Endothelial cell of umbilical vein (primary cell): Measurements from ENCODE around the gene CPTP. TPM values are rescaled to one million over a fixed set of nuclear protein-coding genes. Genes with fewer than 3 reads are reported as not detected.

ENCODE experiments used
- BruUV-seq: library from RNA; stranded (reverse); fragments of 400-500 nt; replicated peaks from 2 replicates; lab custom pipeline; 2021; lab: Mats Ljungman, UMichigan
- CTCF ChIA-PET: fragments of 300-600, 350-600 bp; sonication (Branson Sonifier 250); formaldehyde crosslinking; loops from one replicate; lab custom pipeline; 2021; ENCODE audit warnings: antibody characterized with exemption, inconsistent platforms; lab: Charles Lee
- POLR2A ChIA-PET: fragments of 300-600, 350-600 bp; sonication (Branson Sonifier 250); formaldehyde crosslinking; loops from one replicate; lab custom pipeline; 2021; ENCODE audit warnings: antibody characterized with exemption, inconsistent platforms; lab: Charles Lee
- DNase-seq: peaks from one replicate; pipeline ENCODE4 v3.0.0-alpha.2; 2011; ENCODE audit warnings: low read depth, low spot score
- FAIRE-seq: peaks from 2 replicates; lab custom pipeline; 2011; peaks lifted over from hg19 to GRCh38; lab: Jason Lieb, UNC
- H2AFZ ChIP-seq: 2 replicates; pipeline ENCODE4 v1.6.0; 2012; ENCODE audit warnings: low read depth, low read length, control low read depth, inconsistent platforms
- H3K27ac ChIP-seq: 2 replicates; pipeline ENCODE4 v1.5.1; 2011; ENCODE audit warnings: low read depth, mild to moderate bottlenecking, control low read depth, low read length, moderate library complexity; ENCODE audit not compliant: insufficient read depth
- H3K27me3 ChIP-seq, 2 experiments: 2 replicates each; pipeline versions ENCODE4 v1.6.0 to v1.6.1; 2011; ENCODE audit warnings: low read length in 2 of 2, mixed read lengths in 1 of 2; ENCODE audit not compliant: control insufficient read depth in 2 of 2, insufficient read depth in 2 of 2
- H3K36me3 ChIP-seq, 2 experiments: 2 replicates in 1 of 2; 3 replicates in 1 of 2; pipeline ENCODE4 v1.5.1; 2011; ENCODE audit warnings: low read length in 2 of 2, mild to moderate bottlenecking in 1 of 2, moderate library complexity in 1 of 2; ENCODE audit not compliant: control insufficient read depth in 2 of 2, insufficient read depth in 2 of 2; ENCODE audit errors: extremely low read depth in 1 of 2
- H3K4me1 ChIP-seq: 3 replicates; pipeline ENCODE4 v1.5.1; 2011; ENCODE audit warnings: mild to moderate bottlenecking, low read length; ENCODE audit not compliant: control insufficient read depth, insufficient read depth; ENCODE audit errors: extremely low read depth
- H3K4me2 ChIP-seq: 2 replicates; pipeline ENCODE4 v1.6.1; 2011; ENCODE audit warnings: low read length, control low read depth, mixed read lengths; ENCODE audit not compliant: insufficient read depth
- H3K4me3 ChIP-seq, 3 experiments: fragments of 200-600 bp in 1 of 3; sonication (generic), shearing (Covaris generic) in 1 of 3; replicated peaks in 1 of 3; 2 replicates each; pipeline ENCODE4 v1.5.1; 2011 to 2016; ENCODE audit warnings: control low read depth in 3 of 3, low read length in 3 of 3, mild to moderate bottlenecking in 2 of 3, inconsistent platforms in 1 of 3, low read depth in 1 of 3, moderate library complexity in 1 of 3; ENCODE audit not compliant: insufficient read depth in 1 of 3
- H3K79me2 ChIP-seq: 2 replicates; pipeline ENCODE4 v1.6.0; 2012; ENCODE audit warnings: low read length, inconsistent platforms; ENCODE audit not compliant: control insufficient read depth, insufficient read depth
- H3K9ac ChIP-seq: replicated peaks from 2 replicates; pipeline ENCODE3; 2011; ENCODE audit warnings: low read length, control low read depth; ENCODE audit not compliant: insufficient read depth; ENCODE audit errors: extremely low read depth
- H3K9me1 ChIP-seq: replicated peaks from 3 replicates; pipeline ENCODE4 v1.6.0; 2011; ENCODE audit warnings: mild to moderate bottlenecking, low read length; ENCODE audit not compliant: control insufficient read depth, insufficient read depth; ENCODE audit errors: extremely low read depth
- H3K9me3 ChIP-seq: replicated peaks from 2 replicates; pipeline ENCODE4 v1.5.1; 2012; ENCODE audit warnings: low read length, inconsistent platforms; ENCODE audit not compliant: control insufficient read depth, insufficient read depth
- H4K20me1 ChIP-seq: replicated peaks from 2 replicates; pipeline ENCODE3; 2011; ENCODE audit warnings: mild to moderate bottlenecking, low read length; ENCODE audit not compliant: control insufficient read depth, insufficient read depth; ENCODE audit errors: extremely low read depth
- CTCF ChIP-seq, 2 donors: IDR thresholded peaks; 1 replicate in 1 of 2; 2 replicates in 1 of 2; pipeline ENCODE4 v1.5.1; 2011; ENCODE audit warnings: low read length in 2 of 2, mild to moderate bottlenecking in 2 of 2, moderate library complexity in 2 of 2, control low read depth in 1 of 2, inconsistent platforms in 1 of 2, low read depth in 1 of 2; ENCODE audit not compliant: insufficient read depth in 1 of 2; ENCODE audit errors: extremely low read depth in 1 of 2
- EZH2 ChIP-seq: IDR thresholded peaks from 2 replicates; pipeline ENCODE4 v1.6.1; 2012; ENCODE audit warnings: borderline replicate concordance, low read depth, mild to moderate bottlenecking, moderate library complexity, low read length, inconsistent platforms; ENCODE audit not compliant: severe bottlenecking
- FOS ChIP-seq: IDR thresholded peaks from 2 replicates; pipeline ENCODE4 v1.6.1; 2011; ENCODE audit warnings: mild to moderate bottlenecking, low read length, moderate library complexity, borderline replicate concordance; ENCODE audit not compliant: insufficient read depth
- GATA2 ChIP-seq: IDR thresholded peaks from 2 replicates; pipeline ENCODE4 v1.7.0; 2011; ENCODE audit warnings: low read depth, mild to moderate bottlenecking, moderate library complexity, mixed read lengths, low read length; ENCODE audit not compliant: insufficient read length, insufficient read depth
- JUN ChIP-seq: IDR thresholded peaks from 2 replicates; pipeline ENCODE4 v1.6.1; 2011; ENCODE audit warnings: borderline replicate concordance, low read depth; ENCODE audit not compliant: insufficient read length, insufficient read depth
- MAX ChIP-seq: IDR thresholded peaks from 2 replicates; pipeline ENCODE4 v1.6.1; 2011; ENCODE audit not compliant: insufficient read depth, insufficient read length
- MYC ChIP-seq: IDR thresholded peaks from one replicate; pipeline ENCODE4 v1.6.1; 2011; ENCODE audit warnings: mild to moderate bottlenecking, low read depth, low read length
- POLR2A ChIP-seq: IDR thresholded peaks from 2 replicates; pipeline ENCODE4 v1.6.1; 2012; ENCODE audit warnings: low read depth, mild to moderate bottlenecking, control low read depth, low read length
- POLR2AphosphoS5 ChIP-seq: IDR thresholded peaks from 2 replicates; pipeline ENCODE4 v1.6.1; 2012; ENCODE audit warnings: low read depth, mild to moderate bottlenecking, control low read depth, low read length, moderate library complexity; ENCODE audit not compliant: insufficient read depth
- dilution Hi-C: fragments of 300-500 bp; cut with MboI; formaldehyde crosslinking; loops from one replicate; pipeline ENCODE4 v1.15.0; 2019; ENCODE audit warnings: low sequenced_read_pairs; ENCODE audit not compliant: extremely low pct_ligation_motif_present
- intact Hi-C: fragments of 100-400 bp; cut with micrococcal nuclease; formaldehyde crosslinking; loops from one replicate; pipeline ENCODE4 v1.10.0; 2022
- polyA plus RNA-seq, 4 experiments: library from polyadenylated mRNA; depleted of rRNA in 3 of 4; stranded (reverse) in 3 of 4; unstranded in 1 of 4; fragments of >200 nt; gene quantifications; 2 replicates each; pipeline versions ENCODE4 v1.2.1 to v1.2.3, GENCODE V29; 2011 to 2012; ENCODE audit warnings: missing spikeins in 1 of 4
- total RNA-seq: library from RNA; stranded (reverse); gene quantifications from 2 replicates; pipeline ENCODE4 v1.2.3, GENCODE V29; 2021

Gene CPTP
- total and polyA plus RNA-seq, 2 donors (not counting 3 experiments of a cell fraction or from before 2014, with no cell fraction given): 20.9 to 29.5 TPM

- no peaks in the 10 kb centered on the region for H4K20me1 ChIP-seq
Measured at GRCh38 chr1:1278620-1279019, 46.0 kb upstream of the CPTP start.

More at GRCh38 chr1:1278620-1279019, 46.0 kb upstream of the CPTP start:
- Histone ChIP-seq H3K36me3 (no peaks in the 10 kb centered on the region), H3K9me3 (no peaks in the 10 kb centered on the region), H3K27ac (no peak overlapping the region), H3K4me3 (no peak overlapping the region), H3K9me1 (no peaks in the 10 kb centered on the region), H3K9ac (no peak overlapping the region), H3K4me1 (peaks cover 8% of the 10 kb centered on the region), H3K27me3 (no peaks in the 10 kb centered on the region), H2AFZ (no peak overlapping the region), H3K4me2 (no peak overlapping the region), H3K79me2 (no peaks in the 10 kb centered on the region)
- DNase-seq (no peak), FAIRE-seq (no peak)
- no TSS peak for BruUV-seq
- dilution Hi-C loops (no loop called here), intact Hi-C loops (no loop called here)
- CTCF ChIA-PET: interaction anchor here (1.3 to 1.4 kb wide), 2 partner anchors 12 to 13 kb away, joined by 4 to 7 read pairs; no protein-coding TSS in a partner anchor
- POLR2A ChIA-PET: no interaction called here
- no peak for TF ChIP-seq POLR2AphosphoS5
- no peak for TF ChIP-seq POLR2A
- no peak for TF ChIP-seq GATA2
- TF ChIP-seq FOS: no peak
- TF ChIP-seq EZH2: no peak
- no peak for TF ChIP-seq MAX
- no peak for TF ChIP-seq MYC
- no peak for TF ChIP-seq JUN
- no peak for TF ChIP-seq CTCF (IDR thresholded peaks at IDR 0.05; ENCODE audit: extremely low read depth in 1 of 2, insufficient read depth in 1 of 2, low read depth in 1 of 2, low read length in 2 of 2)
